Progenitor cell of endocrine pancreas (in vitro differentiated cells): ENCODE measurements around the gene AOPEP. TPM values are rescaled to one million over a fixed set of nuclear protein-coding genes. Genes with fewer than 3 reads are reported as not detected.

Experiments
- DNase-seq: peaks from one replicate; pipeline ENCODE4 v3.0.0; 2021; ENCODE audit warnings: low spot score; ENCODE audit not compliant: unreplicated experiment
- H3K27ac Mint-ChIP-seq: 2 replicates; pipeline ENCODE4 v1.8.0; 2021; ENCODE audit warnings: mild to moderate bottlenecking, moderate library complexity, mixed read lengths
- H3K27me3 Mint-ChIP-seq: 2 replicates; pipeline ENCODE4 v1.8.0; 2021; ENCODE audit warnings: mixed read lengths
- H3K36me3 Mint-ChIP-seq: 2 replicates; pipeline ENCODE4 v1.8.0; 2022; ENCODE audit warnings: mixed read lengths; ENCODE audit not compliant: insufficient read depth
- H3K4me1 Mint-ChIP-seq: 2 replicates; pipeline ENCODE4 v1.8.0; 2021; ENCODE audit warnings: low read depth, mixed read lengths
- H3K4me3 Mint-ChIP-seq: 2 replicates; pipeline ENCODE4 v1.8.0; 2021; ENCODE audit warnings: low read depth, mild to moderate bottlenecking, moderate library complexity, mixed read lengths
- H3K9me3 Mint-ChIP-seq: 2 replicates; pipeline ENCODE4 v1.8.0; 2021; ENCODE audit warnings: low read depth, mixed read lengths
- CTCF ChIP-seq: fragments of 200-600 bp; sonication (generic); IDR thresholded peaks from one replicate; pipeline ENCODE4 v1.5.0; 2021; ENCODE audit warnings: antibody characterized with exemption, mild to moderate bottlenecking; ENCODE audit not compliant: unreplicated experiment
- total RNA-seq: library from RNA; stranded (reverse); gene quantifications from 2 replicates; pipeline ENCODE4 v1.2.1, GENCODE V29; 2021

The AOPEP gene
- total RNA-seq, 1 donor from 2014 or later, result 58.2 TPM

- H3K27me3 Mint-ChIP-seq, result no peaks in the 10 kb centered on the region
- DNase-seq, result no peak
- H3K9me3 Mint-ChIP-seq, result peaks cover 9% of the 10 kb centered on the region
- H3K4me1 Mint-ChIP-seq, result peaks cover 13% of the 10 kb centered on the region
- H3K36me3 Mint-ChIP-seq, result peaks cover 10% of the 10 kb centered on the region
- no peak overlapping the region for H3K27ac Mint-ChIP-seq
- TF ChIP-seq CTCF, result no peak
- H3K4me3 Mint-ChIP-seq, result no peak overlapping the region
Measured at GRCh38 chr9:94859226-94859625, 132.7 kb downstream of the AOPEP start.

- no peak for TF ChIP-seq CTCF
- H3K27me3 Mint-ChIP-seq, result no peaks in the 10 kb centered on the region
- no peak overlapping the region for H3K4me3 Mint-ChIP-seq
- H3K36me3 Mint-ChIP-seq, result peaks cover 10% of the 10 kb centered on the region
- DNase-seq, result no peak
- peaks cover 10% of the 10 kb centered on the region for H3K4me1 Mint-ChIP-seq
- no peak overlapping the region for H3K27ac Mint-ChIP-seq
- H3K9me3 Mint-ChIP-seq, result peaks cover 9% of the 10 kb centered on the region
Measured at GRCh38 chr9:94859891-94860290, 133.4 kb downstream of the AOPEP start.

GRCh38 chr9:94860678-94861588, 134.4 kb downstream of the AOPEP start:
- no peaks in the 10 kb centered on the region for H3K27me3 Mint-ChIP-seq
- peak overlapping the region; percentile 71 for H3K27ac Mint-ChIP-seq
- H3K36me3 Mint-ChIP-seq, result peaks cover 10% of the 10 kb centered on the region
- H3K4me1 Mint-ChIP-seq, result peaks cover 19% of the 10 kb centered on the region
- no peak for DNase-seq
- H3K4me3 Mint-ChIP-seq, result no peak overlapping the region
- no peak for TF ChIP-seq CTCF
- peaks cover 9% of the 10 kb centered on the region for H3K9me3 Mint-ChIP-seq

GRCh38 chr9:94861589-94862272, 135.2 kb downstream of the AOPEP start:
- Mint-ChIP-seq H3K4me3 (no peak overlapping the region), H3K36me3 (peaks cover 10% of the 10 kb centered on the region), H3K4me1 (peaks cover 22% of the 10 kb centered on the region), H3K9me3 (peaks cover 9% of the 10 kb centered on the region), H3K27me3 (no peaks in the 10 kb centered on the region), H3K27ac (no peak overlapping the region)
- no peak for DNase-seq
- TF ChIP-seq CTCF, result no peak

GRCh38 chr9:94864196-94864595, 137.7 kb downstream of the AOPEP start:
- Mint-ChIP-seq H3K4me3 (no peak overlapping the region), H3K27ac (no peak overlapping the region), H3K27me3 (no peaks in the 10 kb centered on the region), H3K9me3 (peaks cover 5% of the 10 kb centered on the region), H3K4me1 (peaks cover 41% of the 10 kb centered on the region), H3K36me3 (peaks cover 6% of the 10 kb centered on the region)
- TF ChIP-seq CTCF, result no peak
- DNase-seq, result no peak
